ENCODE measurements around the gene NIPBL. TPM values are rescaled to one million over a fixed set of nuclear protein-coding genes. Genes with fewer than 3 reads are reported as not detected.
A peak's percentile ranks its signal among the peaks of the same experiment; 100 is the strongest.

NIPBL gene
- total and polyA plus RNA-seq, 2 of the 8 experiments (the other 6 are each of a cell fraction or from before 2014, with no cell fraction given): 21.1 to 53.5 TPM

- Histone ChIP-seq H3K18ac (ENCODE audit: extremely low read depth, low read length) (no peak overlapping the region), H3K4me2 (ENCODE audit: insufficient read depth in 1 of 2, low read depth in 2 of 2, low read length in 2 of 2) (no peak overlapping the region), H2AFZ (ENCODE audit: low read length) (0 out of 2 replicates have a peak overlapping the region, but pooled peaks have one; percentile 37), H2BK5ac (ENCODE audit: low read depth, low read length) (no peak overlapping the region), H4K8ac (ENCODE audit: extremely low read depth, insufficient read depth, low read length) (peak overlapping the region; percentile 80; the same call in 1 of the 2 replicates), H3K56ac (replicated peaks; ENCODE audit: insufficient read length, low read depth, low read length) (no peak overlapping the region), H3K4ac (replicated peaks; ENCODE audit: insufficient read length, low read depth, low read length) (no peak overlapping the region), H3K36me3 (ENCODE audit: control insufficient read depth in 2 of 4, insufficient read depth in 4 of 4, low read length in 3 of 4) (peaks cover 0 to 2% (median 0%) of the 10 kb centered on the region in 4 experiments; a peak in 1 of 8 replicates), H2BK15ac (ENCODE audit: low read length) (no peak overlapping the region), H3K9ac (replicated peaks in 1 of 4; ENCODE audit: extremely low read depth in 1 of 4, low read depth in 3 of 4, low read length in 3 of 4) (no peak overlapping the region), H3K27ac (ENCODE audit: low read depth, low read length) (no peak overlapping the region), H3K79me1 (ENCODE audit: low read depth, low read length) (no peaks in the 10 kb centered on the region), H2BK120ac (replicated peaks; ENCODE audit: low read depth, low read length) (no peak overlapping the region), H4K5ac (ENCODE audit: insufficient read length, low read depth, low read length) (no peak overlapping the region), H3K4me3 (ENCODE audit: extremely low read depth in 1 of 4, insufficient read depth in 2 of 4, low read depth in 3 of 4, low read length in 4 of 4) (no peak overlapping the region), H2BK20ac (ENCODE audit: low read length) (no peak overlapping the region), H3K9me3 (ENCODE audit: insufficient read depth in 2 of 2, low read depth in 1 of 2, low read length in 1 of 2) (no peaks in the 10 kb centered on the region), H2AK5ac (ENCODE audit: low read depth, low read length) (no peak overlapping the region), H3K14ac (ENCODE audit: insufficient read length) (no peak overlapping the region), H3K23ac (ENCODE audit: insufficient read length) (no peak overlapping the region), H2BK12ac (ENCODE audit: low read depth, low read length) (no peak overlapping the region), H3K27me3 (replicated peaks in 1 of 4; ENCODE audit: control insufficient read depth in 3 of 4, extremely low read depth in 1 of 4, insufficient read depth in 3 of 4, low read length in 3 of 4) (no peaks in the 10 kb centered on the region), H3K79me2 (ENCODE audit: control insufficient read depth in 1 of 2, insufficient read depth in 2 of 2, low read length in 2 of 2) (no peaks in the 10 kb centered on the region), H4K91ac (replicated peaks; ENCODE audit: insufficient read length, low read length) (no peak overlapping the region), H3K4me1 (replicated peaks in 1 of 4; ENCODE audit: control insufficient read depth in 3 of 4, insufficient read depth in 4 of 4, low read length in 3 of 4) (0 out of 7 replicates have a peak, but pooled peaks cover 0 to 6% (median 0%) of the 10 kb centered on the region in 4 experiments), H4K20me1 (replicated peaks in 1 of 2; ENCODE audit: control insufficient read depth in 1 of 2, insufficient read depth in 2 of 2, low read length in 2 of 2) (no peaks in the 10 kb centered on the region), H3K23me2 (ENCODE audit: low read depth, low read length) (no peaks in the 10 kb centered on the region)
- TF ChIP-seq SIRT6 (IDR thresholded peaks at IDR 0.05; ENCODE audit: low read length) (no peak), NANOG (IDR thresholded peaks at IDR 0.05; ENCODE audit: insufficient read depth, low read depth, low read length, poor library complexity, severe bottlenecking) (no peak), SUZ12 (IDR thresholded peaks at IDR 0.05; ENCODE audit: low read length) (no peak), MAFK (IDR thresholded peaks at IDR 0.05; ENCODE audit: low read depth, low read length) (no peak), SAP30 (IDR thresholded peaks at IDR 0.05; ENCODE audit: insufficient read depth, insufficient replicate concordance, low read length) (no peak), TCF12 (IDR thresholded peaks at IDR 0.05; ENCODE audit: low read depth, low read length) (no peak), CBX8 (IDR thresholded peaks at IDR 0.05; ENCODE audit: borderline replicate concordance, low read depth, low read length) (no peak), CEBPB (IDR thresholded peaks at IDR 0.05; ENCODE audit: low read depth, low read length) (no peak)
- ChIA-PET CTCF (ENCODE audit: partially characterized antibody) (interaction anchor here (0.9 to 4.2 kb wide), 8 partner anchors 10 to 150 kb away, joined by 3 to 22 read pairs (median 4); no protein-coding TSS in a partner anchor), POLR2A (ENCODE audit: partially characterized antibody) (interaction anchor here (1.3 to 1.8 kb wide), 2 partner anchors 109 to 111 kb away, joined by 3 to 8 read pairs; no protein-coding TSS in a partner anchor)
- no peak for FAIRE-seq
- WGBS, 2 experiments (ENCODE audit: extremely low coverage in 1 of 2, insufficient coverage in 1 of 2, insufficient read length in 1 of 2, insufficient replicate concordance in 2 of 2, low coverage in 1 of 2, low lambda C conversion rate in 2 of 2, missing lambda C conversion rate in 1 of 2): 89% methylated on average over 10 of the region's 10 CpGs; no CpG with 5 or more reads in 1 of the 2 experiments
- DNase-seq (ENCODE audit: low read depth in 1 of 2, low spot score in 2 of 2): no peak
These were observed 21.5 kb upstream of the NIPBL start for GRCh38 chr5:36855141-36855495.

All from H1 (cell line).